Mucosa of descending colon (tissue), 3 donors: ENCODE measurements around the gene GSK3B. TPM values are rescaled to one million over a fixed set of nuclear protein-coding genes. Genes with fewer than 3 reads are reported as not detected.

Experiments used
- ATAC-seq: fragments of 200-7000 bp; cut with Tn5 transposase; one replicate; pipeline ENCODE4 v1.9.1; 2020; ENCODE audit warnings: mild to moderate bottlenecking, moderate library complexity
- DNase-seq, 3 donors: peaks; one replicate each; pipeline ENCODE4 v3.0.0-alpha.2; 2020
- H3K36me3 ChIP-seq: fragments of 200-600 bp; one replicate; pipeline ENCODE4 v1.8.0; 2021; ENCODE audit warnings: low read depth, mild to moderate bottlenecking
- H3K4me1 ChIP-seq: fragments of 200-600 bp; one replicate; pipeline ENCODE4 v1.8.0; 2021; ENCODE audit warnings: low read depth, mild to moderate bottlenecking
- H3K4me3 ChIP-seq: fragments of 200-600 bp; one replicate; pipeline ENCODE4 v1.8.0; 2021; ENCODE audit warnings: mild to moderate bottlenecking
- H3K9me3 ChIP-seq: fragments of 200-600 bp; one replicate; pipeline ENCODE4 v1.8.0; 2021; ENCODE audit warnings: mild to moderate bottlenecking
- CTCF ChIP-seq: fragments of 200-600 bp; IDR thresholded peaks from one replicate; pipeline ENCODE4 v1.8.0; 2022; ENCODE audit warnings: antibody characterized with exemption, mild to moderate bottlenecking
- intact Hi-C, 2 donors: fragments of 100-400 bp; cut with DNase I in 1 of 2; cut with micrococcal nuclease in 1 of 2; formaldehyde crosslinking; loops; one replicate each; pipeline versions ENCODE4 v1.11.0 to v1.11.1; 2022; cut with DNase I, micrococcal nuclease
- total RNA-seq, 3 donors: library from RNA; stranded (reverse); fragmentation: NEBNext Ultra II Directional in 2 of 3; extraction: Animal tissue kit (Norgen Biotek cat#: 25700) in 2 of 3; gene quantifications; one replicate each; pipeline versions ENCODE4 v1.2.1 to v1.2.4, GENCODE V29; 2021 to 2023
- donor health status: DM: no; HTN: no; CAD: no; lungs with moderate emphysema.
- donor health status: DM: no; HTN: no; CAD: no.
- donor health status: DM: no; HTN: yes; CAD: no.

The GSK3B gene
- total RNA-seq, 3 donors from 2014 or later: 40.1 to 41.9 (median 41.0) TPM

DNA sequence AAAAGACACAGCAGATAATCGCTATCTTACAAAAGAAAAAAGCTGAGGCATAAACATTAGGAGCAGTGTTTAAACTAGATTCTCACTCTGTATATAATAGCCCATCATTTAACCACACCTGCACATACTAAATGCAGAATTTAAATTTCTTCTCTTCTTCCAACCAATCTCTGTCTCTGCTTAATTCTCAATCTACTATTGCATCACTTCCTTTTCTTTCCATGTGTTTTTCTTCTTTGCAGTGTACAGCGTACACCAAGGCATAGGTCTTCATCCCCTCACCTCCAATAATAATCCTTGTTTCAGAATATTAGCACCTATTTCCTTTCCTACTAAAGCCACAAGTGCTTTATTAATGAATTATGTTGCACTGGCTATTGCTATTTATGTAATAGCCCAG lies 221.5 kb downstream of the GSK3B start:
- no peaks in the 10 kb centered on the region for H3K4me1 ChIP-seq
- no peaks in the 10 kb centered on the region for H3K36me3 ChIP-seq
- TF ChIP-seq CTCF: no peak
- DNase-seq (no peak), ATAC-seq (no peak)
- intact Hi-C loops: no loop called here
- no peaks in the 10 kb centered on the region for H3K9me3 ChIP-seq
- H3K4me3 ChIP-seq: no peak overlapping the region

- Histone ChIP-seq H3K4me1 (no peaks in the 10 kb centered on the region), H3K36me3 (no peaks in the 10 kb centered on the region), H3K4me3 (no peak overlapping the region), H3K9me3 (no peaks in the 10 kb centered on the region)
- no peak for TF ChIP-seq CTCF
- DNase-seq (no peak), ATAC-seq (no peak)
- intact Hi-C loops: no loop called here
Measured at GRCh38 chr3:119871571-119871970, 222.7 kb downstream of the GSK3B start.

- H3K36me3 ChIP-seq: no peaks in the 10 kb centered on the region
- H3K4me3 ChIP-seq: no peak overlapping the region
- intact Hi-C loops: no loop called here
- DNase-seq: no peak
- no peak for ATAC-seq
- H3K4me1 ChIP-seq: no peaks in the 10 kb centered on the region
- H3K9me3 ChIP-seq: no peaks in the 10 kb centered on the region
- TF ChIP-seq CTCF: no peak
Measured at GRCh38 chr3:119870512-119870911, 223.7 kb downstream of the GSK3B start.

DNA sequence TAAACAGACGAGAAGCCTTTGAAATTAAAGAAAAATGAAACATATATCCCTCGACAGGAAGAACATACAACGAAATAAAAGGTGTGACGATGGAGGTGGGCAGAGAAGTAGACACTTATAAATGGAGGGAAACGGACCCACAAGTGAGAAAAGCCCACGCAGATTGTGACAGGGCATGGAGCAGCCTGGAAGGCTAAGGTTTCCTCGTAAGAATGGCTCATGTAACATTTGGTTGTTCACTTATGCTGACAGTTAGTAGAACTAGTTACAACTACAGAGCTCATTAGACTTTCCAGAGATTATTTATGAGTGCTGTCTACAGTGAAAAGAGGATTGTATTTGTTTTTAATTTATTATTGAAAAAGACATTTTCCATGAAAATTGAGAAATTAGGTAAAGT lies 229.8 kb downstream of the GSK3B start:
- TF ChIP-seq CTCF: no peak
- intact Hi-C loops: no loop called here
- Histone ChIP-seq H3K4me3 (no peak overlapping the region), H3K9me3 (no peaks in the 10 kb centered on the region), H3K36me3 (no peaks in the 10 kb centered on the region), H3K4me1 (no peaks in the 10 kb centered on the region)
- ATAC-seq (no peak), DNase-seq (no peak)

GRCh38 chr3:119862616-119863015 lies 231.6 kb downstream of the GSK3B start:
- TF ChIP-seq CTCF: no peak
- Histone ChIP-seq H3K4me3 (no peak overlapping the region), H3K4me1 (no peaks in the 10 kb centered on the region), H3K9me3 (no peaks in the 10 kb centered on the region), H3K36me3 (no peaks in the 10 kb centered on the region)
- ATAC-seq: no peak
- intact Hi-C loops: no loop called here
- DNase-seq: no peak

- TF ChIP-seq CTCF: no peak
- Histone ChIP-seq H3K36me3 (no peaks in the 10 kb centered on the region), H3K4me1 (no peaks in the 10 kb centered on the region), H3K9me3 (no peaks in the 10 kb centered on the region), H3K4me3 (no peak overlapping the region)
- DNase-seq (no peak), ATAC-seq (no peak)
- intact Hi-C loops: no loop called here
Measured at GRCh38 chr3:119861681-119862080, 232.6 kb downstream of the GSK3B start.
